ENCODE results near the gene PSME1.

DNA sequence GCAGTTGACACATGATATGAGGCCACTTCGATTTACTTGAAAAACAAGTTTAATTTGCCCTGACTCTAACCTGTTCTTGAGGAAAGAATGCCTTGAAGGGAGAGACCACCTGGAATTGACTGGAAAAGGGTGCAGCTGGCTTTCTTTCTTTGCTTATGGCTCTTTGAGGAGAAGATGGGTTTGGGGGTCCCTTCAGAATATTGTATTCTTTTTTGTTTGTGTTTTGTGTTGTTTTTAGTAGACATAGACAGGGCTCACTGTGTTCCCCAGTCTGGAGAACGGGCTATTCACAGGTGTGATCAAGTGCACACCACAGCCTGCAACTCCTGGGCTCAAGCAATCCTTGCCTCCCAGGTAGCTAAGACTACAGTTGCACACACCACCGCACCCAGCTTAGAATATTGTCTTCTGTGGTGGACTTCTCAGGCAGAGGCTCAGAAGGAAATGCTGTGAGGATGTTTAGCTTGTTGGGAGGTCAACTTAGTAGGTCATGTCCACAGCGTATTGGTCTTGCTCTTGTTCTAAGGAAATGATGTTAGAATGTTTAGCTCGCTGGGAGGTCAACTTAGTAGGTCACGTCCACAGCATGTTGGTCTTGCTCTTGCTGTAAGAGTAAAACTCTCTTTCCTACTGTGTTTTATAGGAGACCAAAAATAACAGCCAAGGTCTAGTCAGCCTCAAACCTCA lies 19.7 kb upstream of the PSME1 start:
- TF ChIP-seq, protein P1, sequence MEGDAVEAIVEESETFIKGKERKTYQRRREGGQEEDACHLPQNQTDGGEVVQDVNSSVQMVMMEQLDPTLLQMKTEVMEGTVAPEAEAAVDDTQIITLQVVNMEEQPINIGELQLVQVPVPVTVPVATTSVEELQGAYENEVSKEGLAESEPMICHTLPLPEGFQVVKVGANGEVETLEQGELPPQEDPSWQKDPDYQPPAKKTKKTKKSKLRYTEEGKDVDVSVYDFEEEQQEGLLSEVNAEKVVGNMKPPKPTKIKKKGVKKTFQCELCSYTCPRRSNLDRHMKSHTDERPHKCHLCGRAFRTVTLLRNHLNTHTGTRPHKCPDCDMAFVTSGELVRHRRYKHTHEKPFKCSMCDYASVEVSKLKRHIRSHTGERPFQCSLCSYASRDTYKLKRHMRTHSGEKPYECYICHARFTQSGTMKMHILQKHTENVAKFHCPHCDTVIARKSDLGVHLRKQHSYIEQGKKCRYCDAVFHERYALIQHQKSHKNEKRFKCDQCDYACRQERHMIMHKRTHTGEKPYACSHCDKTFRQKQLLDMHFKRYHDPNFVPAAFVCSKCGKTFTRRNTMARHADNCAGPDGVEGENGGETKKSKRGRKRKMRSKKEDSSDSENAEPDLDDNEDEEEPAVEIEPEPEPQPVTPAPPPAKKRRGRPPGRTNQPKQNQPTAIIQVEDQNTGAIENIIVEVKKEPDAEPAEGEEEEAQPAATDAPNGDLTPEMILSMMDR (IDR thresholded peaks at IDR 0.05), result no peak
- TF ChIP-seq POLR2A (IDR thresholded peaks at IDR 0.05), result no peak
